BE2C (cell line): Measurements from ENCODE around the gene GRIN2A.

Experiments used
- DNase-seq: peaks from one replicate; pipeline ENCODE4 v3.0.0-alpha.2; 2020
- H3K27me3 ChIP-seq: fragments of 250-450 bp; sonication (Bioruptor Pico); 2 replicates; pipeline ENCODE4 v1.5.1; 2020; ENCODE audit warnings: mild to moderate bottlenecking
- H3K36me3 ChIP-seq: fragments of 250-450 bp; sonication (Bioruptor Pico); 2 replicates; pipeline ENCODE4 v1.5.1; 2020; ENCODE audit warnings: mild to moderate bottlenecking
- H3K4me1 ChIP-seq: fragments of 250-450 bp; sonication (Bioruptor Pico); 2 replicates; pipeline ENCODE4 v1.5.1; 2020
- H3K4me3 ChIP-seq: 2 replicates; pipeline ENCODE4 v1.5.1; 2011; ENCODE audit warnings: low read depth, low read length
- H3K9me3 ChIP-seq: fragments of 250-450 bp; sonication (Bioruptor Pico); 2 replicates; pipeline ENCODE4 v1.5.1; 2020
- TF ChIP-seq, protein P1 (sequence below): IDR thresholded peaks from 2 replicates; pipeline ENCODE4 v1.5.1; 2012; ENCODE audit warnings: mild to moderate bottlenecking, low read depth, low read length

GRIN2A gene

GRCh38 chr16:9820476-9821246 is 361.6 kb downstream of the GRIN2A start:
- no peak for DNase-seq
- Histone ChIP-seq H3K9me3 (no peaks in the 10 kb centered on the region; the same call in none of the 2 replicates), H3K4me1 (no peaks in the 10 kb centered on the region), H3K27me3 (no peaks in the 10 kb centered on the region), H3K36me3 (no peaks in the 10 kb centered on the region), H3K4me3 (no peak overlapping the region)
- TF ChIP-seq, protein P1, sequence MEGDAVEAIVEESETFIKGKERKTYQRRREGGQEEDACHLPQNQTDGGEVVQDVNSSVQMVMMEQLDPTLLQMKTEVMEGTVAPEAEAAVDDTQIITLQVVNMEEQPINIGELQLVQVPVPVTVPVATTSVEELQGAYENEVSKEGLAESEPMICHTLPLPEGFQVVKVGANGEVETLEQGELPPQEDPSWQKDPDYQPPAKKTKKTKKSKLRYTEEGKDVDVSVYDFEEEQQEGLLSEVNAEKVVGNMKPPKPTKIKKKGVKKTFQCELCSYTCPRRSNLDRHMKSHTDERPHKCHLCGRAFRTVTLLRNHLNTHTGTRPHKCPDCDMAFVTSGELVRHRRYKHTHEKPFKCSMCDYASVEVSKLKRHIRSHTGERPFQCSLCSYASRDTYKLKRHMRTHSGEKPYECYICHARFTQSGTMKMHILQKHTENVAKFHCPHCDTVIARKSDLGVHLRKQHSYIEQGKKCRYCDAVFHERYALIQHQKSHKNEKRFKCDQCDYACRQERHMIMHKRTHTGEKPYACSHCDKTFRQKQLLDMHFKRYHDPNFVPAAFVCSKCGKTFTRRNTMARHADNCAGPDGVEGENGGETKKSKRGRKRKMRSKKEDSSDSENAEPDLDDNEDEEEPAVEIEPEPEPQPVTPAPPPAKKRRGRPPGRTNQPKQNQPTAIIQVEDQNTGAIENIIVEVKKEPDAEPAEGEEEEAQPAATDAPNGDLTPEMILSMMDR, result no peak

- Histone ChIP-seq H3K9me3 (no peaks in the 10 kb centered on the region; the same call in 1 of the 2 replicates), H3K4me1 (no peaks in the 10 kb centered on the region), H3K27me3 (no peaks in the 10 kb centered on the region), H3K36me3 (no peaks in the 10 kb centered on the region), H3K4me3 (no peak overlapping the region)
- DNase-seq, result no peak
- TF ChIP-seq, protein P1, result no peak
These were observed 363.5 kb downstream of the GRIN2A start for GRCh38 chr16:9818702-9819101.

- Histone ChIP-seq H3K4me1 (no peaks in the 10 kb centered on the region), H3K27me3 (no peaks in the 10 kb centered on the region), H3K9me3 (no peaks in the 10 kb centered on the region; the same call in 1 of the 2 replicates), H3K36me3 (no peaks in the 10 kb centered on the region), H3K4me3 (no peak overlapping the region)
- no peak for DNase-seq
- TF ChIP-seq, protein P1, result no peak
These were observed 364.6 kb downstream of the GRIN2A start for GRCh38 chr16:9817586-9817985.

- TF ChIP-seq, protein P1, result no peak
- H3K27me3 ChIP-seq, result no peaks in the 10 kb centered on the region
- no peaks in the 10 kb centered on the region for H3K4me1 ChIP-seq
- H3K4me3 ChIP-seq, result no peak overlapping the region
- DNase-seq, result no peak
- no peaks in the 10 kb centered on the region; the same call in 1 of the 2 replicates for H3K9me3 ChIP-seq
- no peaks in the 10 kb centered on the region for H3K36me3 ChIP-seq
These were observed 365.6 kb downstream of the GRIN2A start for GRCh38 chr16:9816644-9817043.

GRCh38 chr16:9813665-9814064 is 368.6 kb downstream of the GRIN2A start:
- TF ChIP-seq, protein P1, result no peak
- no peaks in the 10 kb centered on the region for H3K4me1 ChIP-seq
- DNase-seq, result no peak

GRCh38 chr16:9808210-9808609 is 374.0 kb downstream of the GRIN2A start:
- Histone ChIP-seq H3K4me1 (no peaks in the 10 kb centered on the region), H3K27me3 (no peaks in the 10 kb centered on the region), H3K9me3 (no peaks in the 10 kb centered on the region; the same call in none of the 2 replicates), H3K4me3 (no peak overlapping the region), H3K36me3 (no peaks in the 10 kb centered on the region)
- TF ChIP-seq, protein P1, result no peak
- DNase-seq, result no peak

More at GRCh38 chr16:9813665-9814064, 368.6 kb downstream of the GRIN2A start:
- Histone ChIP-seq H3K9me3 (no peaks in the 10 kb centered on the region; the same call in none of the 2 replicates), H3K27me3 (no peaks in the 10 kb centered on the region), H3K36me3 (no peaks in the 10 kb centered on the region), H3K4me3 (no peak overlapping the region)
